Neural cell (in vitro differentiated cells): Measurements from ENCODE around the gene TNFAIP8L1. TPM values are rescaled to one million over a fixed set of nuclear protein-coding genes. Genes with fewer than 3 reads are reported as not detected.
"Not testable (repeated sequence)": the region's sequence is repeated elsewhere in the genome, so short reads cannot be mapped to it uniquely, and the experiment has no call there.

Experiments used
- H2AFZ ChIP-seq: fragments of 200-600, 300-800 bp; sonication (generic), shearing (Covaris generic); 2 replicates; pipeline ENCODE4 v1.6.0; 2014; ENCODE audit warnings: low read depth, mild to moderate bottlenecking, antibody characterized with exemption, low read length, moderate library complexity
- H3F3A ChIP-seq: fragments of 200-600 bp; shearing (Covaris generic); 2 replicates; pipeline ENCODE4 v1.6.1; 2016; ENCODE audit warnings: mild to moderate bottlenecking, moderate library complexity, mixed read lengths, antibody characterized with exemption, low read length; ENCODE audit not compliant: insufficient read depth, poor library complexity, severe bottlenecking
- H3K27ac ChIP-seq: fragments of 200-600, 300-800 bp; sonication (generic), shearing (Covaris generic); 2 replicates; pipeline ENCODE4 v1.5.1; 2014; ENCODE audit warnings: mild to moderate bottlenecking, low read length, moderate library complexity
- H3K27me3 ChIP-seq: fragments of 300-800, 200-600 bp; sonication (generic), shearing (Covaris generic); 2 replicates; pipeline ENCODE4 v1.6.0; 2014; ENCODE audit warnings: mild to moderate bottlenecking, low read depth, low read length, moderate library complexity; ENCODE audit not compliant: insufficient read depth
- H3K36me3 ChIP-seq: fragments of 300-800, 200-600 bp; sonication (generic), shearing (Covaris generic); 2 replicates; pipeline ENCODE4 v1.5.1; 2014; ENCODE audit warnings: mild to moderate bottlenecking, antibody characterized with exemption, low read length, moderate library complexity; ENCODE audit not compliant: insufficient read depth
- H3K4me2 ChIP-seq: fragments of 300-800, 200-600 bp; sonication (generic), shearing (Covaris generic); 2 replicates; pipeline ENCODE4 v1.6.0; 2014; ENCODE audit warnings: mild to moderate bottlenecking, low read length
- H3K4me3 ChIP-seq: fragments of 300-800, 200-600 bp; sonication (generic), shearing (Covaris generic); 2 replicates; pipeline ENCODE4 v1.5.1; 2014; ENCODE audit warnings: mild to moderate bottlenecking, low read length, moderate library complexity
- H3K79me2 ChIP-seq: fragments of 200-600 bp; shearing (Covaris generic); replicated peaks from 2 replicates; pipeline ENCODE4 v1.6.0; 2014; ENCODE audit warnings: mild to moderate bottlenecking, low read length, moderate library complexity; ENCODE audit not compliant: insufficient read depth
- H3K9ac ChIP-seq: fragments of 300-800, 200-600 bp; sonication (generic), shearing (Covaris generic); 2 replicates; pipeline ENCODE4 v1.6.1; 2016; ENCODE audit warnings: mild to moderate bottlenecking, low read length, mixed read lengths
- H3K9me2 ChIP-seq: fragments of 200-600 bp; shearing (Covaris generic); 2 replicates; pipeline ENCODE4 v1.6.1; 2016; ENCODE audit warnings: mild to moderate bottlenecking, low read length, mixed read lengths; ENCODE audit not compliant: insufficient read depth
- H3K9me3 ChIP-seq: fragments of 200-600, 300-800 bp; sonication (generic), shearing (Covaris generic); 2 replicates; pipeline ENCODE4 v1.6.1; 2016; ENCODE audit warnings: mild to moderate bottlenecking, mixed run types, low read length, moderate library complexity, mixed read lengths
- H4K20me1 ChIP-seq: fragments of 200-600 bp; shearing (Covaris generic); 2 replicates; pipeline ENCODE4 v1.6.1; 2016; ENCODE audit warnings: mild to moderate bottlenecking, mixed run types; ENCODE audit not compliant: insufficient read depth
- CTCF ChIP-seq: fragments of 450-650 bp; IDR thresholded peaks from 2 replicates; pipeline ENCODE4 v1.5.1; 2014; ENCODE audit warnings: antibody characterized with exemption, mild to moderate bottlenecking, moderate library complexity; ENCODE audit not compliant: poor library complexity, severe bottlenecking
- EP300 ChIP-seq: fragments of 450-650 bp; conservative IDR thresholded peaks from 2 replicates; pipeline ENCODE4 v1.6.1; 2014; ENCODE audit warnings: antibody characterized with exemption, mild to moderate bottlenecking, moderate library complexity; ENCODE audit not compliant: poor library complexity, severe bottlenecking
- EZH2 ChIP-seq: fragments of 200-600, 300-800 bp; shearing (Covaris generic), sonication (generic); IDR thresholded peaks from 2 replicates; pipeline ENCODE4 v1.6.1; 2014; ENCODE audit warnings: antibody characterized with exemption, low read length, borderline replicate concordance, mild to moderate bottlenecking; ENCODE audit not compliant: insufficient read depth, poor library complexity, severe bottlenecking
- MXI1 ChIP-seq: fragments of 450-650 bp; conservative IDR thresholded peaks from 2 replicates; pipeline ENCODE4 v1.6.1; 2014; ENCODE audit warnings: antibody characterized with exemption, mild to moderate bottlenecking; ENCODE audit not compliant: poor library complexity, severe bottlenecking
- POLR2AphosphoS5 ChIP-seq: IDR thresholded peaks from 2 replicates; pipeline ENCODE4 v1.6.1; 2012
- RAD21 ChIP-seq: fragments of 450-650 bp; conservative IDR thresholded peaks from 2 replicates; pipeline ENCODE4 v1.6.1; 2014; ENCODE audit warnings: antibody characterized with exemption, mild to moderate bottlenecking, moderate library complexity
- REST ChIP-seq: IDR thresholded peaks from 2 replicates; pipeline ENCODE4 v1.6.1; 2012; ENCODE audit warnings: borderline replicate concordance
- SMC3 ChIP-seq: fragments of 450-650 bp; conservative IDR thresholded peaks from 2 replicates; pipeline ENCODE4 v1.6.1; 2014; ENCODE audit warnings: antibody characterized with exemption, mild to moderate bottlenecking, moderate library complexity; ENCODE audit not compliant: poor library complexity
- TAF1 ChIP-seq: IDR thresholded peaks from 2 replicates; pipeline ENCODE4 v1.6.1; 2012; ENCODE audit warnings: low read depth
- polyA plus RNA-seq: library from polyadenylated mRNA; depleted of rRNA; stranded (reverse); fragments of >200 nt; gene quantifications from 2 replicates; pipeline ENCODE4 v1.2.3, GENCODE V29; 2014

The TNFAIP8L1 gene
- polyA plus RNA-seq, 1 donor from 2014 or later, result 0.99 TPM

- Histone ChIP-seq H3K9ac (no peak overlapping the region), H3K27ac (no peak overlapping the region), H3K79me2 (no peaks in the 10 kb centered on the region), H4K20me1 (no peaks in the 10 kb centered on the region), H2AFZ (no peak overlapping the region), H3K4me3 (no peak overlapping the region), H3K9me2 (no peaks in the 10 kb centered on the region), H3F3A (no peaks in the 10 kb centered on the region), H3K27me3 (no peaks in the 10 kb centered on the region), H3K36me3 (no peaks in the 10 kb centered on the region), H3K9me3 (no peaks in the 10 kb centered on the region), H3K4me2 (no peak overlapping the region)
- TF ChIP-seq REST (no peak), CTCF (no peak), TAF1 (no peak), SMC3 (no peak), RAD21 (no peak), POLR2AphosphoS5 (no peak), MXI1 (no peak), EZH2 (no peak)
Measured at GRCh38 chr19:4594201-4594600, 45.1 kb upstream of the TNFAIP8L1 start.

GRCh38 chr19:4595158-4595557 is 44.2 kb upstream of the TNFAIP8L1 start:
- not testable (repeated sequence) for H3K36me3 ChIP-seq, H2AFZ ChIP-seq, H3K9me3 ChIP-seq, H3K4me3 ChIP-seq, H3K9ac ChIP-seq, H3K27ac ChIP-seq, H4K20me1 ChIP-seq, H3K79me2 ChIP-seq, H3K9me2 ChIP-seq, H3K4me2 ChIP-seq, H3F3A ChIP-seq, H3K27me3 ChIP-seq

- Histone ChIP-seq H4K20me1 (no peaks in the 10 kb centered on the region), H3F3A (no peaks in the 10 kb centered on the region), H3K4me3 (no peak overlapping the region), H3K79me2 (no peaks in the 10 kb centered on the region), H3K9me3 (no peaks in the 10 kb centered on the region), H3K9ac (no peak overlapping the region), H3K27me3 (no peaks in the 10 kb centered on the region), H3K36me3 (no peaks in the 10 kb centered on the region), H3K9me2 (no peaks in the 10 kb centered on the region), H2AFZ (no peak overlapping the region), H3K27ac (no peak overlapping the region), H3K4me2 (no peak overlapping the region)
- TF ChIP-seq RAD21 (no peak), CTCF (no peak), POLR2AphosphoS5 (no peak), TAF1 (no peak), SMC3 (no peak), EZH2 (no peak), REST (no peak), EP300 (no peak), MXI1 (no peak)
Measured at GRCh38 chr19:4596033-4596904, 43.0 kb upstream of the TNFAIP8L1 start.
